HepG2 (cell line): ENCODE data around the gene TGDS. TPM values are rescaled to one million over a fixed set of nuclear protein-coding genes. Genes with fewer than 3 reads are reported as not detected.

Experiments
- CTCF ChIP-seq: sonication (generic); formaldehyde crosslinking; IDR thresholded peaks from 2 replicates; pipeline ENCODE4 v1.5.0; 2020; ENCODE audit warnings: mild to moderate bottlenecking, missing genetic modification reagents, moderate library complexity
- FOXK2 ChIP-seq: fragments of 450-650 bp; IDR thresholded peaks from 2 replicates; pipeline ENCODE4 v1.6.1; 2016
- HNRNPH1 ChIP-seq: fragments of 200-400 bp; formaldehyde crosslinking; optimal IDR thresholded peaks from 2 replicates; pipeline ENCODE3; 2017; ENCODE audit warnings: mild to moderate bottlenecking, low read depth, low read length
- KDM4B ChIP-seq: sonication (generic); formaldehyde crosslinking; IDR thresholded peaks from 2 replicates; pipeline ENCODE4 v1.4.0; 2020; ENCODE audit warnings: missing genetic modification reagents
- MAX ChIP-seq: IDR thresholded peaks from 2 replicates; pipeline ENCODE4 v1.6.1; 2012; ENCODE audit warnings: inconsistent platforms
- PATZ1 ChIP-seq: sonication (generic); formaldehyde crosslinking; IDR thresholded peaks from 2 replicates; pipeline ENCODE4 v1.4.0; 2020; ENCODE audit warnings: missing genetic modification reagents
- PAXIP1 ChIP-seq: sonication (generic); formaldehyde crosslinking; conservative IDR thresholded peaks from 2 replicates; pipeline ENCODE4 v1.4.0; 2020; ENCODE audit warnings: mild to moderate bottlenecking, missing genetic modification reagents, moderate library complexity
- PBX3 ChIP-seq: sonication (generic); formaldehyde crosslinking; IDR thresholded peaks from 2 replicates; pipeline ENCODE4 v1.8.1; 2023; ENCODE audit warnings: missing genetic modification reagents, inconsistent platforms, borderline replicate concordance
- ZNF317 ChIP-seq: sonication (generic); formaldehyde crosslinking; IDR thresholded peaks from 2 replicates; pipeline ENCODE4 v1.5.0; 2020; ENCODE audit warnings: mild to moderate bottlenecking, missing genetic modification reagents
- ZNF333 ChIP-seq: sonication (generic); formaldehyde crosslinking; IDR thresholded peaks from 2 replicates; pipeline ENCODE4 v1.4.0; 2020; ENCODE audit warnings: mild to moderate bottlenecking, missing genetic modification reagents, borderline replicate concordance
- ZNF850 ChIP-seq: sonication (generic); formaldehyde crosslinking; conservative IDR thresholded peaks from 2 replicates; pipeline ENCODE4 v1.9.0; 2021; ENCODE audit warnings: mild to moderate bottlenecking, missing genetic modification reagents
- ZSCAN5A ChIP-seq: sonication (generic); formaldehyde crosslinking; IDR thresholded peaks from 2 replicates; pipeline ENCODE4 v1.8.0; 2022; ENCODE audit warnings: mild to moderate bottlenecking, missing genetic modification reagents, borderline replicate concordance
- polyA plus RNA-seq, 8 experiments: library from polyadenylated mRNA; depleted of rRNA in 3 of 8; stranded (reverse) in 7 of 8; unstranded in 1 of 8; fragments of >200 nt; fragmentation: Illumina TruSeq in 4 of 8; extraction: Trizol in 4 of 8; gene quantifications; 2 replicates each; pipeline versions ENCODE4 v1.2.1 to v1.2.3, GENCODE V29; 2011 to 2016; ENCODE audit warnings: low read depth in 4 of 8, missing spikeins in 1 of 8, mixed read lengths in 1 of 8; ENCODE audit not compliant: insufficient read depth in 1 of 8
- total RNA-seq, 5 experiments: library from RNA; depleted of rRNA; stranded (reverse); fragments of >200 nt; fragmentation: Illumina TruSeq; extraction: Trizol; gene quantifications; 2 replicates each; pipeline ENCODE4 v1.2.3, GENCODE V29; 2016; ENCODE audit warnings: low read depth in 1 of 5

TGDS gene
- total and polyA plus RNA-seq, 2 of the 13 experiments (the other 11 are each of a cell fraction or from before 2014, with no cell fraction given): 15.5 to 17.9 TPM

- TF ChIP-seq PAXIP1 (CRISPR knock-in tag) (no peak), PBX3 (CRISPR knock-in tag) (no peak), ZNF850 (CRISPR knock-in tag) (no peak), CTCF (CRISPR knock-in tag) (peak; percentile 69), ZNF333 (CRISPR knock-in tag) (no peak), MAX (no peak), ZNF317 (CRISPR knock-in tag) (no peak), HNRNPH1 (no peak), FOXK2 (no peak), KDM4B (CRISPR knock-in tag) (no peak), ZSCAN5A (no peak), PATZ1 (no peak)
These were observed 21.5 kb upstream of the TGDS start (continued) for GRCh38 chr13:94617389-94618000.
